NCI-H2081 (cell line): ENCODE results near the gene ANG.
A peak's percentile ranks its signal among the peaks of the same experiment; 100 is the strongest.
"Not testable (repeated sequence)": the region's sequence is repeated elsewhere in the genome, so short reads cannot be mapped to it uniquely, and the experiment has no call there.

Experiments
- DNase-seq, 2 experiments: peaks; one replicate each; lab custom pipeline; 2025; lab: John Stamatoyannopoulos, UW

ANG gene

DNA sequence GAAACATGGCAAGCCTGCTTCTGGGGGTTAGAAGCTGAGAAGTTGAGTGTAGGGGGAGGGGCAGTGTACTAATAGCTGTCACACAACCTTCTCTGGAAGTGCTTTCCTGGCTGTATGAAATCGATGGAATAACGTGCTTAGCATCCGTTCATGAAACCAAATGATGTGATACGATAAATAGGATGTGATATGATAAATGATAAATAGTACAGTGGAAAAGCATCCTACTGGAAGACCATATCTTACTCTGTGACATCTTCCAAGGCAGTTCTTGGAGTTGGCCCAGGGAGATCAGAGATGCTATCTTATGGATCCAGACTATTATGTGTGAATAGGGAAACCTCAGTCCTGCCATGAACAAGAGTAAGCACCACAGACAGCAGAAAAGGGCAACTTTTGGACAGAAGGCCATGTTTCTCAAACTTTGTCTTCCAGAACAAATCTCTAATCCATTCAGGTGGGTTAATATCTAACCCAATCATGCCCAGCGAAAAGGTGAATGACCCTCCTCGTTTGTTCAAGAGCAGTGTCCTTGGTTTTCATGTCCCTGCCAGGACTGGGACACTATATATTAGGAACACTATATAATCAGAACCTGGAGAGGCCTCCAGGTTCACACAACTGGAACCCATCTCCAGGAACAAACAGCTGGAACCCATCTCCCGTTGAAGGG lies at the start of gene ANG:
Gene ANG (plus strand): TSS at position 598 of the 673 bp plus-strand sequence. CDS start 4,801 bp downstream, outside the sequence.
- DNase-seq, result no peak

DNA sequence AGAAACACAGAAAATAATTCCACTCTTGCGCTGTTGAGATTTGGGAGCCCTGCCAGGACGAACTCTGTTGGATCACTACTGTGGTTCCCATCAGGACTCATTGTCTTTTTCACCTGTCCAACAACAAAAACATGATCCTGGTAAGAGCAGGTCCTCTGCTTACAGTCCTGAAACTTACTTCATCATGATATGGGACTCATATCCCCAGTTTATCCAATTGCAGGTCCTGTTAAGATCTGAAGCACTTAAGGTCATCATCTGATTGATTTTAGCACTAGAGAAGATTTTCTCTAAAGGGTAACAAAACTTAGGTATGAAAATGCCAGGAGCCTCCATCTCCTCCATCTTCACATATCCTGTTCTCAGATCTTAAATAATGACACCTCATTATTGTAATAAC lies 47.0 kb upstream of the ANG start, which contains the start of gene OR6S1:
Gene OR6S1 (minus strand): TSS at position 101 of the 400 bp plus-strand sequence. CDS start 0 bp downstream, at position 101.
- DNase-seq, result no peak

DNA sequence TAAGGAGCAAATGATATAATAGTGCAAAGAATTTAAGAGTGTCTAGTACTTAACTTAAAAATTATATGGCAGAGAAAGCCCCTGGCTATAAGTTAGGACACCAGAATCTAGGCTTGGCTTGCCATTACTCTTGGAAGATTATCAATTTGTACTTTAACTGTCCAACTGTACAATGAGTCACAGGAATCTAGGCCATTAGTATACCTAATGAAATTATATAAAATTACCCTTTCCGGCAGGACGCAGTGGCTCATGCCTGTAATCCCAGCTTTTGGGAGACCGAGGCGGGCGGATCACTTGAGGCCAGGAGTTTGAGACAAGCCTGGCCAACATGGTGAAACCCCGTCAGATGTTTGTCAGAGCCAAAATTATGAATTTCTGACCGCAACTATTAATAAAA lies 46.4 kb upstream of the ANG start:
- no peak for DNase-seq

DNA sequence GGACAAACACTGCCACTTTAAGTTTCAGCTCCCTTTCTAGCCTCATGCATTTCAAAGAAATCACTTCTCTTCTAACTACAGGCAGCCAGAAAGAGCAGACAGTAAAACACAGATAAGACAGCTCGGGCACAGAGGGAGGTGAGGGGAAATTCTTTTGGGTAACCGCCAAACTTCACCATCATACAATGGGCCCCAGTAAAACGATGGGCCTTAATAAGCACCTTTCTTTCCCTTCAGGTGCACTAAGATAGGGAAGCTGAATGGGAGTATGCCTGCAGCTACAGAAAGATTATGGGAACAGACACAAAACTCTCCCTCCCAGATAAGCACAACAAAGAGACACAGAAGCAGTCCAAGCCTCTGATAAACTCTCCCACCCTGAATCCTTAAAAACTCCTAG lies 45.8 kb upstream of the ANG start:
- not testable (repeated sequence) for DNase-seq

DNA sequence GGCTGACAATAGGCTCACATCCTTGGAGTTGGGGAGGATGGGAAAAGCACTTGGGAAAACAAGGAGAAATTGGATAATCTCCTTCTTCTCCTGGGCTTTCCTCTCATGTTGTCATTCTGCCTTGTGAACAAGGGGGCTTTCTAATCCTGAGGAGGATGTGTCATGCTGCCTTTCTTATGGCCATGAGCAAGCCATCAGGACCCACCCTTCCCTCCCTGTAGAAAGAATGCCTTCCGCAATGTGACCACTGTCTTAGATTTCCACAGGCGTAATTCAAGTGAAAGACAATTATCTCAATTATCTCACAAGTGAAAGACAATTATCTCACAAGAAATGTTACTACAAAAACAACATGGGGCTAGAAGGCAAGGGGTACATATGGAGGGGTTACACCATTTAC lies 44.0 kb upstream of the ANG start:
- DNase-seq, result no peak

DNA sequence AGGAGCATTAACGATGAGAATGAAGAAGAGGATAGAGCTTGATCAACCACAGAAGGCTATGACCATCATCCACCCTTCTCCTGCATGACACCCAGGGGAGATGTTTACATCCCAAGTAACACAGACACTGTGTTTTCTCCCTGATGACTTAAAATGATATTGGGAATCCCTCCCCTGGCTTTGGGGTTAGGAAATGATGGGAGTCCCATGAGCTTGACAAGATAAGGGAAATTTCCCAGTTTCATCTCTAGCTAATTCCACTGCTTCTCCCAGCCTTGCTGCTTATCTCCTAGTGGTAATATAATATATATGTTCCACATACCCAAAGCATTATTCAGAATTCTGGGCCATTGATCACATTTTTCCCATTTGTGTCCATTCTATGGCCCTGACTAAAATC lies 43.1 kb upstream of the ANG start:
- DNase-seq, result no peak

DNA sequence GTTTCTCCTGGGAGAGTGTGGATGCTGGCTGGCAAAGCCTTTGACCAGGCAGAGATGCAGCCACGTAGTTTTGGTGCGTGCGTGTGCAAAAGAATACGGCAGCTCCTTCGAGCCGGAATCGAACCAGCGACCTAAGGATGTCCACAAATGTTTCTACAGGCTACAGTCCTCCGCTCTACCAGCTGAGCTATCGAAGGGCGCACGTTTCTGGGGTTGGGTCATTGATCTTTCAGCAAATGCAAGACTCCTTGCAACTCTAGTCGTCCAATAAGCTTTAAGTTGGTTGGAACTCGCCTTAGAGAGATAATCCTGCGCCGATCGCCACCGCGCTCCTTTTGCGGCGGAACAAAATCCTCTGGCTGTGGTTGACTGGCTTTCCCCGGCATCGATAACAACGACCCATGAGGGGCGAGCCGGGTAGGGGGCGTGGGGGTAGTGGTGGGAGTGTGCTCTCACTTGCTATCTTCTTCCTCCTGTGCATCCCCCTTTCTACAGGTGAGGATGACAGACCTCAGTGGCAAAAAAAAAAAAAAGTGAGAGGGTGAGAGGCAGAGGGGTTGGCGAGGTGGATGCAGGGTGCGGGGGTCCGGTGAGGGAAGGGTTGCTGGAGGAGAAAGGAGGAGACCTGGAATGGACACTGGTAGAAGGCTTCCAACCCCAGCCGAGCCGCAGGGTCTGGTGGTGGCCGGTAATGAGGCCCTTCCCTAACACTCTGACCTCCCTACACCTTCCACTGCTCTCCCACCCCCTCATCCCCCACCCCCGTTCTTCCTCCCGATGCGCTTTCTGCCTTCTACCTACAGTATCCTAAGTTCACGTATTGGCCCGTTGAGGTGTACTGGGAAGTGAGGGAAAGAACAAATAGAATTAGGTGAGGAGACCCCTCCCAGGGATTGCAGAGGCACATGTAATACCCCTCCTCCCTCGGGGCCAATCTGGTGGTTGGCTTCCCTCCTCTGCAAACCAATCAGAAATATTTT lies 35.3 kb upstream of the ANG start:
- no peak for DNase-seq

DNA sequence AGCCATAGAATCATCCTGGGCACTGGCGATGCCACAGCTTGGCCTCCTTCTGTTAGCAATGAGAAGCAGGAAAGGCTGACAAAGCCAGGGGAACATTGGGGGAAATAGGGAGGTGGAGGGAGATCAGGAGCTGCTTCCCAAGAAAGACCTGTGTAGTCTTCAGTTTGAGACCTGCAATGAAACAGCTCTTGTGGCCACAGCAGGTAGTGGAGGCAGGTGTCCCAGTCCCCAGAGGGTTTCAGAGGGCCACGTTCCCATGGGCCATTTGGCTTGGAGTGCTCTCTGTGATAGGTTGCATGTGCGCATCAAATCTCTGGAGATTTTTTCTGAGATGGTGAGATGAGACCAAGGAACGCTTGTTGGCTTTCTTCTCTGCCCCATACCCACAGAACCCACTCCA lies 32.7 kb upstream of the ANG start:
- DNase-seq, result no peak

DNA sequence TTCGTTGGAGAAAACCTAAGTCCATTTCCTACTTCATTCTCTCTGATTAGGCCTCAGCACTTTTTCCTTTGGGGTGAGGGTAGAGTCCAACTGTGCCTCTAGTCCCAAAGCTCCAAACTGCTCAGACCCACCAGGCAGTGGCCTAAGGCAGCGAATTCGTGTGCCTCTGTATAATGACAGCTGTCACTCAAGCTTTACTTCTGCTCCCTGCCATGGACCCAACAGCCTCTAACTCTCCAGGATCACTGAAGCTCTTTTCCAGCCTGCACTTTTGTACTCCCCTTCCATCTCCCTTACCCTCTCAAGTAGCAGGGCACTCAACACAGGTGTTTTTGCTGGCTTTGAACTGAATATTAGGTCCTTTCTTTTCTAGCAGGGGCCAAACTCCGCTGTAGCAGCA lies 32.3 kb upstream of the ANG start:
- DNase-seq, result no peak

DNA sequence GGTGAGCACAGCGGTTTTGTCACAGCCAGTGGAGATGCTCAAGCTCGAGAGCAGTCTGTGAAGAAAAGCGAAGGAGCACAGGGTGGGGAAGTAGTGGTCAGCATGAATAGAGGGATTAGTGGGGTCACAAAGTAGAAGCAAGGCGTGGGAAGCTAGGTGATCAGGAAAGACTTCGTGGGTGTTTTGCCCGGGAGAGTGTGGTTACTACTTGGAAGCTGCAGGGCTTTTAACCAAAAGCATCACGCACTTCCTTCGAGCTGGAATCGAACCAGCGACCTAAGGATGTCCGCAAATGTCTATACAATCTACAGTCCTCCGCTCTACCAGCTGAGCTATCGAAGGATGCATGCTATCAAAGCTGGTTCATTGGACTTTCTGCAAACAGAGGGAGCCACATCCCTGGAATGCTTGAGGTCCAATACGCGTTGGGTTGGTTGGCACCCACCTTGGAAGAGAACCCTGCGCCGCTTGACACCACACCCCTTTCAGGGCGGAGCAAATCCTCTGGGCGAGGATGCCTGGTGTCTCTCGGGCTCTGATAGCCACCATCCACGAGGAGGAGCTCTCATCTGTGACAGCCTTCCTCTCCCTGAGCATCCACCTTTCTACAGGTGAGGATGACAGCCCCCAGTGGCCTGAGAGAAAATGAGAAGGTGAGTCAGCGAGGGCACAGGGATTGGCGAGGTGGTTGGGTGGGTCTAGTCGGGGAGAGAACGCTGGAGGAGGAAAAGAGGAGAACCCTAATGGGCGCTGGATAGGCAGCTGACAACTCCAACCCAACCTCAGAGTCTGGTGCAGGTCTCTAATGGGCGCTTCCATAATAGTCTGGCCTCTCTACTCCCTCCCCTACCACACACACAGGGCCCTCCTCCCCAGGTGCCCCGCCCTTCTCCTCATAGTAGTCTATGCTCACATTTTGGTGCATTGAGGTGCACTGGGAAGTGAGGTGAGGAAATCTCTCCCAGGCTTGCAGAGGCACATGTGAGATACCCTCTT lies 31.1 kb upstream of the ANG start:
- DNase-seq, result no peak

DNA sequence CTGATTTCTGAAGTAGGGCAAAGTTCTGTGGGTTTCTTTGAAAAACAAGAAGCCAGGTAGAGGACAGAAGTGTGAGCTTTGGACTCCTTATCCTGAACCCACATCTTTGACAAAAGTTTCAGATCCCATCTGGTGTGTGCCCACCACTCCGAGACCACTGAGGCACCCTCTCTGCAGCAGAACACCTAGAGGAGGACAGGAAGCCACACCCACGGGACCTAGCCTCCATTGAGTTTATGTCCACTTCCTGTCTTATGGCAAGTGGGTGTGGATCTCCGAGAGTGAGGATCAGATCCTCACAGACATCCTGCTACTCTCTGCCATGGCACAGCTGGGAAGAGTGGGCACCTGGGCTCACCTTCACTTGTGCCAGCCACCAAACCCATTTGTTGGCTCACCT lies 30.3 kb upstream of the ANG start:
- DNase-seq, result no peak

DNA sequence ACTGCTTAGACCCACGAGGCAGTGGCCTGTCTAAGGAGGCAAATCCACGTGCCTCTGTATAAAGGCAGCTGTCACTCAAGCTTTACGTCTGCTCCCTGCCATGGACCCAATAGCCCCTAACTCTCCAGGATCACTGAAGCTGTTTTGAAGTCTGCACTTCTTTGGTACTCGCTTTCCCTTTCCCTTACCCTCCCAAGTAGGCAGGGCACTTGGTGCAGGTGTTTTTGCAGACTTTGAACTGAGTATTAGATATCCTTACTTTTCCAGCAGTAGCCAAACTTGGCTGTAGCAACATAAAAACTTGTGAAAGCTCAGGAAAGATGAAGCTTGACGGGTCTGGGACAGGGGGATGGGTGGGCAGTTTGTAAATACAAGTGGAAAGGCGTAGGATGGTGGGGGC lies 29.2 kb upstream of the ANG start:
- DNase-seq, result no peak

DNA sequence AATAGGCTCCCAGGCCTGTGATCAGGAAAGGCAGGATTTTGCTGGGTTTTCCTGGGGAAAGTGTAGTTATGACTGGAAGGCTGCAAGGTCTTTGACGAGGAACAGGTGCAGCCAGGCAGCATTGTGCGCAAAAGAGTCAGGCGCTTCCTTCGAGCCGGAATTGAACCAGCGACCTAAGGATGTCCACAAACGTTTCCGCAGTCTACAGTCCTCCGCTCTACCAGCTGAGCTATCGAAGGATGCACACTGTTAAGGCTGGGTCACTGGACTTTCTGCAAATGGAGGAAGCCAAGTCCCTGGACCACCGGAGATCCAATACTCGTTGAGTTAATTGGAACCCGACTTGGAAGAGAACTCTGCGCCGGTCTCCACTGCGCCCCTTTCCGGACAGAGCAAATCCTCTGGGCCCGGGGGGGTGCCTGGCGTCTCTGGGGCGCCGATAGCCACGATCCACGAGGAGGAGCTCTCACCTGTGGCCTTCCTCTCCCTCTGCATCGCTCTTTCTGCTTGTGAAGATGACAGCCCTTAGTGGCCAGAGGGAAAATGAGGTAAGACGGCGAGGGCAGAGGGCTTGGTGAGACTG lies 28.7 kb upstream of the ANG start:
- DNase-seq, result no peak

DNA sequence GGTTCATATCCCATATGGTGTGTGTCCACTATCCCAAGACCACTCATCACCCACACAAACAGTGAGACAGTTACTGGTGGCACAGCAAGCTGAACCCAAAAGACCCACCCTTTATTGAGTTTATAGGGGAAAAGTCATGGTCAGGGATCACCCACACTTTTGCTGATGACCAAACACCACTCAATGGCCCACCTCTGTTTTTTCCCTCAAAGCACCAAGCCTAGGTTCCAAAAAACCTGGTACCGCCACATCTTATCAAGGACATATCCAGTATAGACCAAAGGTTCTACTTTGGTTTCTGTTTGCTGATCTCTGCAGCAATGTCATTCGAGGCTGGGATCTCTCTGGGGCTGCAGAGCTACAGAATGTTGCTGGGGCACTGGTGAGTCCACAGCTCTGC lies 27.4 kb upstream of the ANG start:
- DNase-seq, result no peak

DNA sequence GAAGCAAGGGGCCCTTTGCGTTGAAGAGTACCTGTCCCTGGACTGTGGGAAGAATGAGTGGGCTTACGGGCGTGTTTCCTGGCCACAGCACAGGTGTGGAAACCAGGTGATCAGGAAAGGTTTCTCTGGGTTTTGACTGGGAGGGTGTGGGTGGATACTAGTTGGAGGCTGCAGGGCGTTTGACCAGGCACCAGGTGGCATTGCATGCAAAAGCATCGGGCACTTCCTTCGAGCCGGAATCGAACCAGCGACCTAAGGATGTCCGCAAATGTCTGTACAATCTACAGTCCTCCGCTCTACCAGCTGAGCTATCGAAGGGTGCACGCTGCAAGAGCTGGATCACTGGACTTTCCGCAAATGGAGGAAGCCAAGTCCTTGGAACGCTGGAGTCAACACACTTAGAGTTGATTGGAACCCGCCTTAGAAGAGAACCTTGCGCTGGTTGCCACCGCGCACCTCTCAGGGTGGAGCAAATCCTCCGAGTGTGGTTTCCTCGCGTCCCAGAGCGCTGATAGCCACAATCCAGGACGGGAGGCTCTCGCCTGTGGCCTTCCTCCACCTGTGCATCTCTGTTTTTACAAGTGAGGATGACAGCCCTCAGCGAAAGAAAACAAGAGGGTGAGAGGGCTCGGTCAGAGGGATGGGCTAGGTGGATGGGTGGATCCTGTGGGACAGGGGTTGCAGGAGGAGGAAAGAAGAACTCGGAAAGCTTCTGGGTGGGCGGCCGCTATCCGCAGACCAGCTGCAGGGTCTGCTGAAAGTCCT lies 25.4 kb upstream of the ANG start:
- DNase-seq, result peak; percentile 59 to 65

DNA sequence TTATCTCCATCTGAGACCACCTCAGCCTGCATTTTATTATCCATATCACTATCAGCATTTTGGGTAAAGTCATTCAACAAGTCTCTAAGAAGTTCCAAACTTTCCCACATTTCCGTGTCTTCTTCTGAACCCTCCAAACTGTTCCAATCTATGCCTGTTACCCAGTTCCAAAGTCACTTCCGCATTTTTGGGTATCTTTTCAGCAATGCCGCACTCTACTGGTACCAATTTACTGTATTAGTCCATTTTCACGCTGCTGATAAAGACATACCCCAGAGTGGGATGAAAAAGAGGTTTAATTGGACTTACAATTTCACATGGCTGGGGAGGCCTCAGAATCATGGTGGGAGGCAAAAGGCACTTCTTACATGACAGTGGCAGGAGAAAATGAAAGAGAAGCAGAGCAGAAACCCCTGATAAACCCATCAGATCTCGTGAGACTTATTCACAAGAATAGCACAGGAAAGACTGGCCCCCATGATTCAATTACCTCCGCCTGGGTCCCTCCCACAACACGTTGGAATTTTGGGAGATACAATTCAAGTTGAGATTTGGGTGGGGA lies 22.1 kb upstream of the ANG start:
- not testable (repeated sequence) for DNase-seq

DNA sequence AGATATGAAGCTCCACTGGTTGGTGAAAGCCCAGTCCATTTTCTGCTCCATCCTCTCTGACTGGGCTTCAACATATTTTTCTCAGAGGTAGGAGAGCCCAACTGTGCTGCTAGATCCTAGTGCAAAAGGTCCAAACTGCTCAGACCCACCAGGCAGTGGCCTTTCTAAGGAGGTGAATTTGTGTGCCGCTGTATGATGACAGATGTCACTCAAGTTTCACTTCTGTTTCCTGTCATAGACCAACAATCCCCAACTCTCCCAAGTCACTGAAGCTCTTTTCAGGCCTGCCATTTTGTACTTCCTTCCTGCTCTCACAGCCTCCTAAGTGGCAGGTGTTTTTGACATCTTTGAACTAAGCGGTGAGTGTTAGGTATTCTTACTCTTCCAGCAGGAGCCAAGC lies 20.6 kb upstream of the ANG start:
- no peak for DNase-seq

DNA sequence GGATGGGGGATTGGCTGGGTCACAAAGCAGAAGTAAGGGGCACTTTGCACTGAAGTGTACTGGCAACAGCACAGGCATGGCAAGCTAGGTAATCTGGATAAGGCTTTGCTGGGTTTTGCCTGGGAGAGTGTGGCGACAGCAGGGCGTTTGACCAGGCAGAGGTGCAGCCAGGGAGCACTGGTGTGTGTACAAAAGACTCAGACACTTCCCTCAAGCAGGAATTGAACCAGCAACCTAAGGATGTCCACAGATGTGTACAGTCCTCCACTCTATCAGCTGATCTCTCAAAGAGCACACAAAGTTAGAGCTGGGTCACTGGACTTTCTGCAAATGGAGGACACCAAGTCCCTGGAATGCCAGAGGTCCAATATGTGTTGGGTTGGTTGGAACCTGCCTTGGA lies 19.6 kb upstream of the ANG start:
- no peak for DNase-seq

DNA sequence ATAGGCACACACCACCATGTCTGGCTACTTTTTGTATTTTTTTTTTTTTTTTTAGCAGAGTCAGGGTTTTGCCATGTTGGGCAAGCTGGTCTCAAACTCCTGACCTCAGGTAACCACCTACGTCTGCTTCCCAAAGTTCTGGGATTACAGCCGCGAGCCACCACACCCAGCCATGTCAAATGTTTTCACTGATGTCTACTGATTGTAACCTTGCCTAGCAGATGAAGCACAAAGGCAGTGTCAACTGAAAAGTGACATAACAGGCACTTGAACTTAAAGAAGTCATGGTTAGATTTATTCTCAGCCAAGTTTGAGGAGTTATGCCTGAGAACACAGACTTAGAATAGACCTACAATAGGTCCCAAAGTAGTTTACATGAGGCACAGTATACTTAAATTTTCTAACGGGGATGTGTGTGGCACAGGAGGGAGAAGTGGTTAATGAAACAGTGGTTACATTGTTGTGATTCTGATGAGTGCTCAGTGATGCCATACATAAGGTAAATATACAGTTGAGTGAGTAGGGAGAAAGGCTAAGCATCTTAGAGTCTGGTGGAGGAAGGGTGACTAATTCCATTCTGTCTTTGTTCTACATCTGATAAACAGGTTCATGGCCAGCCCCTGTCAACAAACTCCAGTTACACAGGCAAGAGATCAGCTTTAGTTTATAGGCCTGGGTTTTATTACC lies 16.8 kb upstream of the ANG start:
- no peak for DNase-seq

DNA sequence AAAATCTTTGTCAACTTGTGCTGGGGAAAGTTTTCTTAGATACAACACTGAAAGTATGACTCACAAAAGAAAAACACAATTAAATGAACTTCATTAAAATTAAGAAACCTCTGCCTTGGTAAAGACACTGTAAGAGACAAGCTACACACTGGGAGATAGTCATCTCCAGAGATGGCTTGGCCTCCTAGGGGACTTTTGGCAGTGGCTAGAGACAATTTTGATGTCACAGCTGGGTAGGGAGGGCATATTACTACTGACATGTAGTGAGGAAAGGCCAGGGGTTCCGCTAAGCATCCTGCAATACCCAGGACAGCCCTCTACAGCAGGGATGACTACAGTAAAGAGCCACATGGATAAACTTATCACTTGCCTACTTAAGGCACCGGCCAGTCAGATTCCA lies 12.9 kb upstream of the ANG start:
- no peak for DNase-seq
